GM23338 (cell line): ENCODE measurements around the gene TCERG1L. TPM values are rescaled to one million over a fixed set of nuclear protein-coding genes. Genes with fewer than 3 reads are reported as not detected.

Experiments
- ATAC-seq: fragments of 200-7000 bp; cut with Tn5 transposase; 3 replicates; pipeline ENCODE4 v1.9.1; 2020
- DNase-seq: peaks from one replicate; pipeline ENCODE4 v3.0.0-alpha.2; 2015; ENCODE audit warnings: low spot score
- H2AFZ ChIP-seq: fragments of 200-600 bp; sonication (generic); 2 replicates; pipeline ENCODE4 v1.8.0; 2016; ENCODE audit warnings: antibody characterized with exemption, mild to moderate bottlenecking, moderate library complexity
- H3F3A ChIP-seq: fragments of 200-600 bp; sonication (generic); replicated peaks from 2 replicates; pipeline ENCODE4 v1.8.0; 2017; ENCODE audit warnings: antibody characterized with exemption, mixed run types, low read depth
- H3K27ac ChIP-seq: fragments of 200-600 bp; sonication (generic); 2 replicates; pipeline ENCODE4 v1.6.1; 2016; ENCODE audit warnings: low read depth
- H3K27me3 ChIP-seq: fragments of 200-600 bp; sonication (generic); 2 replicates; pipeline ENCODE4 v1.8.0; 2016; ENCODE audit warnings: mild to moderate bottlenecking, mixed run types, moderate library complexity; ENCODE audit not compliant: insufficient read depth
- H3K36me3 ChIP-seq: fragments of 200-600 bp; sonication (generic); 2 replicates; pipeline ENCODE4 v1.8.0; 2016; ENCODE audit warnings: mild to moderate bottlenecking; ENCODE audit not compliant: insufficient read depth
- H3K4me1 ChIP-seq: fragments of 200-600 bp; sonication (generic); 2 replicates; pipeline ENCODE4 v1.8.0; 2016; ENCODE audit warnings: mild to moderate bottlenecking, moderate library complexity; ENCODE audit not compliant: insufficient read depth
- H3K4me2 ChIP-seq: fragments of 200-600 bp; sonication (generic); 2 replicates; pipeline ENCODE4 v1.7.1; 2017; ENCODE audit warnings: mixed run types
- H3K4me3 ChIP-seq: fragments of 200-600 bp; sonication (generic); 2 replicates; pipeline ENCODE4 v1.6.1; 2016; ENCODE audit warnings: mixed run types
- H3K79me2 ChIP-seq: fragments of 200-600 bp; sonication (generic); replicated peaks from 2 replicates; pipeline ENCODE4 v1.8.0; 2017; ENCODE audit warnings: mild to moderate bottlenecking; ENCODE audit not compliant: insufficient read depth
- H3K9me2 ChIP-seq: fragments of 200-600 bp; sonication (generic); 2 replicates; pipeline ENCODE4 v1.8.0; 2017; ENCODE audit not compliant: insufficient read depth
- H4K20me1 ChIP-seq: fragments of 200-600 bp; sonication (generic); replicated peaks from 2 replicates; pipeline ENCODE4 v1.8.0; 2017; ENCODE audit warnings: mild to moderate bottlenecking; ENCODE audit not compliant: insufficient read depth
- H3K27ac Mint-ChIP-seq: 2 replicates; pipeline ENCODE4 v1.8.0; 2020; ENCODE audit warnings: inconsistent platforms, mild to moderate bottlenecking, moderate library complexity, mixed read lengths
- H3K27me3 Mint-ChIP-seq: 3 replicates; pipeline ENCODE4 v1.8.0; 2022; ENCODE audit warnings: low read depth, mild to moderate bottlenecking, moderate library complexity, mixed read lengths, inconsistent platforms; ENCODE audit not compliant: insufficient read depth, poor library complexity
- H3K36me3 Mint-ChIP-seq: 3 replicates; pipeline ENCODE4 v1.8.0; 2021; ENCODE audit warnings: low read depth, mild to moderate bottlenecking, inconsistent platforms, moderate library complexity, mixed read lengths
- H3K4me1 Mint-ChIP-seq: 3 replicates; pipeline ENCODE4 v1.8.0; 2020; ENCODE audit warnings: mild to moderate bottlenecking, inconsistent platforms, mixed read lengths
- H3K4me3 Mint-ChIP-seq: 3 replicates; pipeline ENCODE4 v1.8.0; 2021; ENCODE audit warnings: moderate library complexity, mild to moderate bottlenecking, inconsistent platforms, mixed read lengths
- H3K9me3 Mint-ChIP-seq: 3 replicates; pipeline ENCODE4 v1.8.0; 2020; ENCODE audit warnings: moderate library complexity, mild to moderate bottlenecking, inconsistent platforms, mixed read lengths
- CREB1 ChIP-seq: fragments of 250-450 bp; sonication (Bioruptor Pico); IDR thresholded peaks from 2 replicates; pipeline ENCODE4 v1.5.0; 2020; ENCODE audit warnings: low read depth, mild to moderate bottlenecking, moderate library complexity
- ETS1 ChIP-seq: IDR thresholded peaks from 2 replicates; pipeline ENCODE4 v1.6.1; 2016; ENCODE audit warnings: antibody characterized with exemption
- JUNB ChIP-seq: IDR thresholded peaks from one replicate; pipeline ENCODE4 v1.6.1; 2016; ENCODE audit warnings: antibody characterized with exemption; ENCODE audit not compliant: unreplicated experiment
- NANOG ChIP-seq: IDR thresholded peaks from 2 replicates; pipeline ENCODE4 v1.6.1; 2016; ENCODE audit warnings: antibody characterized with exemption, borderline replicate concordance
- POLR2AphosphoS5 ChIP-seq: IDR thresholded peaks from 2 replicates; pipeline ENCODE4 v1.6.1; 2016; ENCODE audit warnings: antibody characterized with exemption, low read depth
- REST ChIP-seq: IDR thresholded peaks from one replicate; pipeline ENCODE4 v1.6.1; 2018; ENCODE audit warnings: antibody characterized with exemption; ENCODE audit not compliant: unreplicated experiment
- ZNF114 ChIP-seq: fragments of 250-450 bp; sonication (Bioruptor Pico); IDR thresholded peaks from 2 replicates; pipeline ENCODE4 v1.5.0; 2020; ENCODE audit warnings: mild to moderate bottlenecking, moderate library complexity
- polyA plus RNA-seq: library from polyadenylated mRNA; unstranded; fragments of >200 nt; fragmentation: Nextera tagmentation; extraction: Ambion mirVana; gene quantifications from 2 replicates; pipeline ENCODE4 v1.2.1, GENCODE V29; 2016
- total RNA-seq: library from RNA; depleted of rRNA; stranded (reverse); fragments of >200 nt; shearing (Covaris generic); gene quantifications from 2 replicates; pipeline ENCODE4 v1.2.3, GENCODE V29; 2014
- TF ChIP-seq, protein P1 (sequence below): fragments of 250-450 bp; sonication (Bioruptor Pico); IDR thresholded peaks from 2 replicates; pipeline ENCODE4 v1.5.0; 2020; ENCODE audit warnings: mild to moderate bottlenecking, moderate library complexity
- TF ChIP-seq, protein P2 (sequence below), 2 experiments: fragments of 200-600 bp in 1 of 2; sonication (generic) in 1 of 2; conservative IDR thresholded peaks; 2 replicates each; pipeline versions ENCODE4 v1.5.1 to v1.6.1; 2016 to 2017; ENCODE audit warnings: antibody characterized with exemption in 2 of 2, low read depth in 2 of 2, mild to moderate bottlenecking in 2 of 2, moderate library complexity in 1 of 2

The TCERG1L gene
- total and polyA plus RNA-seq, 2 experiments from 2014 or later: 3.9 to 5.5 TPM

DNA sequence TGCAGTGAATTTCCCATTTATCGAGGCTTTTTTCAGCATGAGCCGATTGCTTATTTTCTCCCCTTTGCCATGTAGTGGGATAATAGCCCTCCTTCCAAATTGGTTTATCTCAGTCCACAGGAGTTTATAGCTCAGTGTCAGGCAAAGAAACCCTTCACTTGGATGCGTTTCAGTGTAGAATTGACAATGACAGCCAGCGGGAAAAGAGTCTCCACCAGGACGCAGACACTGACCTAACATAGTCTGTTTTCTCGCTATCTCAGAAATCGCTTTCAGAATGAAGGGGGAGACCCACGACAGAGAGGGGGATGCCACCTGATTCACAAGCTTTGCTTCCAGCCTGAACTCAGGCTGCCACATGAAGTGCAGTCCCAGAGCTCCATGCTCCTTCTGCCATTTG, 43.5 kb upstream of the TCERG1L start:
- Histone ChIP-seq H3K4me2 (no peak overlapping the region), H3F3A (no peaks in the 10 kb centered on the region), H2AFZ (no peak overlapping the region), H3K9me2 (no peaks in the 10 kb centered on the region), H3K4me1 (no peaks in the 10 kb centered on the region; the same call in 1 of the 2 replicates), H3K27ac (no peak overlapping the region), H3K27me3 (no peaks in the 10 kb centered on the region), H3K4me3 (no peak overlapping the region), H4K20me1 (no peaks in the 10 kb centered on the region), H3K36me3 (no peaks in the 10 kb centered on the region), H3K79me2 (no peaks in the 10 kb centered on the region)
- H3K36me3 Mint-ChIP-seq: peaks cover 34% of the 10 kb centered on the region
- peaks cover 6% of the 10 kb centered on the region for H3K4me1 Mint-ChIP-seq
- ATAC-seq (no peak), DNase-seq (no peak)
- H3K27me3 Mint-ChIP-seq: peaks cover 10% of the 10 kb centered on the region
- H3K27ac Mint-ChIP-seq: no peak overlapping the region
- H3K4me3 Mint-ChIP-seq: no peak overlapping the region
- TF ChIP-seq NANOG: no peak
- TF ChIP-seq POLR2AphosphoS5: no peak
- TF ChIP-seq, protein P1, sequence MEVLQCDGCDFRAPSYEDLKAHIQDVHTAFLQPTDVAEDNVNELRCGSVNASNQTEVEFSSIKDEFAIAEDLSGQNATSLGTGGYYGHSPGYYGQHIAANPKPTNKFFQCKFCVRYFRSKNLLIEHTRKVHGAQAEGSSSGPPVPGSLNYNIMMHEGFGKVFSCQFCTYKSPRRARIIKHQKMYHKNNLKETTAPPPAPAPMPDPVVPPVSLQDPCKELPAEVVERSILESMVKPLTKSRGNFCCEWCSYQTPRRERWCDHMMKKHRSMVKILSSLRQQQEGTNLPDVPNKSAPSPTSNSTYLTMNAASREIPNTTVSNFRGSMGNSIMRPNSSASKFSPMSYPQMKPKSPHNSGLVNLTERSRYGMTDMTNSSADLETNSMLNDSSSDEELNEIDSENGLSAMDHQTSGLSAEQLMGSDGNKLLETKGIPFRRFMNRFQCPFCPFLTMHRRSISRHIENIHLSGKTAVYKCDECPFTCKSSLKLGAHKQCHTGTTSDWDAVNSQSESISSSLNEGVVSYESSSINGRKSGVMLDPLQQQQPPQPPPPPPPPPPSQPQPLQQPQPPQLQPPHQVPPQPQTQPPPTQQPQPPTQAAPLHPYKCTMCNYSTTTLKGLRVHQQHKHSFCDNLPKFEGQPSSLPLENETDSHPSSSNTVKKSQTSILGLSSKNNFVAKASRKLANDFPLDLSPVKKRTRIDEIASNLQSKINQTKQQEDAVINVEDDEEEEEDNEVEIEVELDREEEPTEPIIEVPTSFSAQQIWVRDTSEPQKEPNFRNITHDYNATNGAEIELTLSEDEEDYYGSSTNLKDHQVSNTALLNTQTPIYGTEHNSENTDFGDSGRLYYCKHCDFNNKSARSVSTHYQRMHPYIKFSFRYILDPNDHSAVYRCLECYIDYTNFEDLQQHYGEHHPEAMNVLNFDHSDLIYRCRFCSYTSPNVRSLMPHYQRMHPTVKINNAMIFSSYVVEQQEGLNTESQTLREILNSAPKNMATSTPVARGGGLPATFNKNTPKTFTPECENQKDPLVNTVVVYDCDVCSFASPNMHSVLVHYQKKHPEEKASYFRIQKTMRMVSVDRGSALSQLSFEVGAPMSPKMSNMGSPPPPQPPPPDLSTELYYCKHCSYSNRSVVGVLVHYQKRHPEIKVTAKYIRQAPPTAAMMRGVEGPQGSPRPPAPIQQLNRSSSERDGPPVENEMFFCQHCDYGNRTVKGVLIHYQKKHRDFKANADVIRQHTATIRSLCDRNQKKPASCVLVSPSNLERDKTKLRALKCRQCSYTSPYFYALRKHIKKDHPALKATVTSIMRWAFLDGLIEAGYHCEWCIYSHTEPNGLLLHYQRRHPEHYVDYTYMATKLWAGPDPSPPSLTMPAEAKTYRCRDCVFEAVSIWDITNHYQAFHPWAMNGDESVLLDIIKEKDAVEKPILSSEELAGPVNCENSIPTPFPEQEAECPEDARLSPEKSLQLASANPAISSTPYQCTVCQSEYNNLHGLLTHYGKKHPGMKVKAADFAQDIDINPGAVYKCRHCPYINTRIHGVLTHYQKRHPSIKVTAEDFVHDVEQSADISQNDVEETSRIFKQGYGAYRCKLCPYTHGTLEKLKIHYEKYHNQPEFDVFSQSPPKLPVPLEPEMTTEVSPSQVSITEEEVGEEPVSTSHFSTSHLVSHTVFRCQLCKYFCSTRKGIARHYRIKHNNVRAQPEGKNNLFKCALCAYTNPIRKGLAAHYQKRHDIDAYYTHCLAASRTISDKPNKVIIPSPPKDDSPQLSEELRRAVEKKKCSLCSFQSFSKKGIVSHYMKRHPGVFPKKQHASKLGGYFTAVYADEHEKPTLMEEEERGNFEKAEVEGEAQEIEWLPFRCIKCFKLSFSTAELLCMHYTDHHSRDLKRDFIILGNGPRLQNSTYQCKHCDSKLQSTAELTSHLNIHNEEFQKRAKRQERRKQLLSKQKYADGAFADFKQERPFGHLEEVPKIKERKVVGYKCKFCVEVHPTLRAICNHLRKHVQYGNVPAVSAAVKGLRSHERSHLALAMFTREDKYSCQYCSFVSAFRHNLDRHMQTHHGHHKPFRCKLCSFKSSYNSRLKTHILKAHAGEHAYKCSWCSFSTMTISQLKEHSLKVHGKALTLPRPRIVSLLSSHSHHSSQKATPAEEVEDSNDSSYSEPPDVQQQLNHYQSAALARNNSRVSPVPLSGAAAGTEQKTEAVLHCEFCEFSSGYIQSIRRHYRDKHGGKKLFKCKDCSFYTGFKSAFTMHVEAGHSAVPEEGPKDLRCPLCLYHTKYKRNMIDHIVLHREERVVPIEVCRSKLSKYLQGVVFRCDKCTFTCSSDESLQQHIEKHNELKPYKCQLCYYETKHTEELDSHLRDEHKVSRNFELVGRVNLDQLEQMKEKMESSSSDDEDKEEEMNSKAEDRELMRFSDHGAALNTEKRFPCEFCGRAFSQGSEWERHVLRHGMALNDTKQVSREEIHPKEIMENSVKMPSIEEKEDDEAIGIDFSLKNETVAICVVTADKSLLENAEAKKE (CRISPR knock-in tag): no peak
- TF ChIP-seq, protein P2, sequence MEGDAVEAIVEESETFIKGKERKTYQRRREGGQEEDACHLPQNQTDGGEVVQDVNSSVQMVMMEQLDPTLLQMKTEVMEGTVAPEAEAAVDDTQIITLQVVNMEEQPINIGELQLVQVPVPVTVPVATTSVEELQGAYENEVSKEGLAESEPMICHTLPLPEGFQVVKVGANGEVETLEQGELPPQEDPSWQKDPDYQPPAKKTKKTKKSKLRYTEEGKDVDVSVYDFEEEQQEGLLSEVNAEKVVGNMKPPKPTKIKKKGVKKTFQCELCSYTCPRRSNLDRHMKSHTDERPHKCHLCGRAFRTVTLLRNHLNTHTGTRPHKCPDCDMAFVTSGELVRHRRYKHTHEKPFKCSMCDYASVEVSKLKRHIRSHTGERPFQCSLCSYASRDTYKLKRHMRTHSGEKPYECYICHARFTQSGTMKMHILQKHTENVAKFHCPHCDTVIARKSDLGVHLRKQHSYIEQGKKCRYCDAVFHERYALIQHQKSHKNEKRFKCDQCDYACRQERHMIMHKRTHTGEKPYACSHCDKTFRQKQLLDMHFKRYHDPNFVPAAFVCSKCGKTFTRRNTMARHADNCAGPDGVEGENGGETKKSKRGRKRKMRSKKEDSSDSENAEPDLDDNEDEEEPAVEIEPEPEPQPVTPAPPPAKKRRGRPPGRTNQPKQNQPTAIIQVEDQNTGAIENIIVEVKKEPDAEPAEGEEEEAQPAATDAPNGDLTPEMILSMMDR (conservative IDR thresholded peaks at IDR 0.05; ENCODE audit: low read depth in 2 of 2): no peak
- TF ChIP-seq JUNB: no peak
- TF ChIP-seq REST: no peak
- TF ChIP-seq CREB1 (CRISPR knock-in tag): no peak
- TF ChIP-seq ZNF114 (CRISPR knock-in tag): no peak
- TF ChIP-seq ETS1: no peak
- H3K9me3 Mint-ChIP-seq: peaks cover 93% of the 10 kb centered on the region
